H9 (cell line): ENCODE results near the gene STXBP5L. TPM values are rescaled to one million over a fixed set of nuclear protein-coding genes. Genes with fewer than 3 reads are reported as not detected.

Source experiments
- DNase-seq: peaks from one replicate; pipeline ENCODE4 v3.0.0-alpha.2; 2017
- H2AFZ ChIP-seq: one replicate; pipeline ENCODE4 v1.6.1; 2013; ENCODE audit warnings: mild to moderate bottlenecking, low read length, control low read depth, moderate library complexity
- H2AK5ac ChIP-seq: 2 replicates; pipeline ENCODE4 v1.6.1; 2013; ENCODE audit warnings: low read length, control low read depth, mixed read lengths; ENCODE audit not compliant: insufficient read length
- H2BK120ac ChIP-seq: one replicate; pipeline ENCODE4 v1.6.1; 2013; ENCODE audit warnings: low read depth, mild to moderate bottlenecking, low read length, control low read depth, inconsistent platforms; ENCODE audit not compliant: poor library complexity, severe bottlenecking
- H2BK12ac ChIP-seq: 2 replicates; pipeline ENCODE4 v1.6.1; 2013; ENCODE audit warnings: low read length, control low read depth, mixed read lengths, low read depth; ENCODE audit not compliant: insufficient read length
- H2BK15ac ChIP-seq: 2 replicates; pipeline ENCODE4 v1.6.1; 2013; ENCODE audit warnings: low read depth, low read length, control low read depth
- H2BK20ac ChIP-seq: one replicate; pipeline ENCODE4 v1.6.1; 2013; ENCODE audit warnings: low read depth, mild to moderate bottlenecking, low read length, control low read depth, inconsistent platforms; ENCODE audit not compliant: poor library complexity, severe bottlenecking
- H2BK5ac ChIP-seq: 2 replicates; pipeline ENCODE4 v1.6.1; 2013; ENCODE audit warnings: low read length, control low read depth, mixed read lengths; ENCODE audit not compliant: insufficient read length
- H3K14ac ChIP-seq: 2 replicates; pipeline ENCODE4 v1.6.1; 2013; ENCODE audit warnings: low read length, control low read depth; ENCODE audit not compliant: insufficient read depth
- H3K18ac ChIP-seq: 2 replicates; pipeline ENCODE4 v1.6.1; 2013; ENCODE audit warnings: low read depth, mild to moderate bottlenecking, mixed read lengths, low read length, control low read depth; ENCODE audit not compliant: insufficient read length
- H3K23ac ChIP-seq: 2 replicates; pipeline ENCODE4 v1.6.1; 2013; ENCODE audit warnings: low read length, control low read depth, mixed read lengths, low read depth; ENCODE audit not compliant: insufficient read length
- H3K23me2 ChIP-seq: 2 replicates; pipeline ENCODE4 v1.6.1; 2013; ENCODE audit warnings: low read depth, mild to moderate bottlenecking, mixed read lengths, low read length, control low read depth; ENCODE audit not compliant: insufficient read length, poor library complexity, severe bottlenecking
- H3K27ac ChIP-seq: 2 replicates; pipeline ENCODE4 v1.5.1; 2013; ENCODE audit warnings: low read length, control low read depth, mixed read lengths, low read depth; ENCODE audit not compliant: insufficient read length
- H3K27me3 ChIP-seq: 2 replicates; pipeline ENCODE4 v1.6.1; 2013; ENCODE audit warnings: low read length, control low read depth, inconsistent platforms; ENCODE audit not compliant: insufficient read depth
- H3K4ac ChIP-seq: 2 replicates; pipeline ENCODE4 v1.6.1; 2013; ENCODE audit warnings: low read depth, mild to moderate bottlenecking, control low read depth, inconsistent platforms, low read length, moderate library complexity
- H3K4me1 ChIP-seq: 2 replicates; pipeline ENCODE4 v1.6.1; 2013; ENCODE audit warnings: low read length, control low read depth, inconsistent platforms; ENCODE audit not compliant: insufficient read depth
- H3K4me2 ChIP-seq: 2 replicates; pipeline ENCODE4 v1.6.1; 2013; ENCODE audit warnings: low read length, control low read depth, mixed read lengths; ENCODE audit not compliant: insufficient read length, insufficient read depth
- H3K56ac ChIP-seq: 2 replicates; pipeline ENCODE4 v1.6.1; 2013; ENCODE audit warnings: low read depth, mild to moderate bottlenecking, mixed read lengths, low read length, control low read depth; ENCODE audit not compliant: insufficient read length
- H3K79me1 ChIP-seq: 2 replicates; pipeline ENCODE4 v1.6.1; 2013; ENCODE audit warnings: low read depth, mild to moderate bottlenecking, moderate library complexity, low read length, control low read depth, inconsistent platforms; ENCODE audit not compliant: insufficient read depth, poor library complexity, severe bottlenecking
- H3K79me2 ChIP-seq: 2 replicates; pipeline ENCODE4 v1.6.1; 2013; ENCODE audit warnings: low read length, control low read depth, inconsistent platforms; ENCODE audit not compliant: insufficient read depth
- H3K9ac ChIP-seq: 2 replicates; pipeline ENCODE4 v1.6.1; 2013; ENCODE audit warnings: low read length, control low read depth, mixed read lengths; ENCODE audit not compliant: insufficient read length; ENCODE audit errors: extremely low read depth
- H3K9me3 ChIP-seq: one replicate; pipeline ENCODE4 v1.6.1; 2013; ENCODE audit warnings: low read depth, low read length, inconsistent platforms; ENCODE audit not compliant: control insufficient read depth
- H3T11ph ChIP-seq: one replicate; pipeline ENCODE4 v1.6.1; 2013; ENCODE audit warnings: mild to moderate bottlenecking, low read length, control low read depth, inconsistent platforms
- H4K20me1 ChIP-seq: one replicate; pipeline ENCODE4 v1.6.1; 2013; ENCODE audit not compliant: control insufficient read depth, insufficient read length, insufficient read depth
- H4K5ac ChIP-seq: 2 replicates; pipeline ENCODE4 v1.6.1; 2013; ENCODE audit warnings: low read depth, mild to moderate bottlenecking, mixed read lengths, low read length, control low read depth; ENCODE audit not compliant: insufficient read length
- H4K8ac ChIP-seq: replicated peaks from 2 replicates; pipeline ENCODE4 v1.6.1; 2013; ENCODE audit warnings: low read length, control low read depth, mixed read lengths, low read depth; ENCODE audit not compliant: insufficient read length
- H4K91ac ChIP-seq: 2 replicates; pipeline ENCODE4 v1.6.1; 2013; ENCODE audit warnings: low read depth, mild to moderate bottlenecking, moderate library complexity, mixed read lengths, low read length, control low read depth; ENCODE audit not compliant: insufficient read length
- H3K27ac Mint-ChIP-seq, 3 experiments: 2 replicates in 2 of 3; 3 replicates in 1 of 3; pipeline ENCODE4 v1.8.0; 2020 to 2021; ENCODE audit warnings: mixed read lengths in 3 of 3, mild to moderate bottlenecking in 1 of 3, moderate library complexity in 1 of 3
- H3K27me3 Mint-ChIP-seq: 2 replicates; pipeline ENCODE4 v1.8.0; 2021; ENCODE audit warnings: low read depth, mild to moderate bottlenecking, moderate library complexity, mixed read lengths
- H3K36me3 Mint-ChIP-seq, 3 experiments: 2 replicates in 2 of 3; 3 replicates in 1 of 3; pipeline ENCODE4 v1.8.0; 2020 to 2021; ENCODE audit warnings: low read depth in 3 of 3, mixed read lengths in 3 of 3; ENCODE audit not compliant: insufficient read depth in 1 of 3
- H3K4me1 Mint-ChIP-seq, 2 experiments: 2 replicates each; pipeline ENCODE4 v1.8.0; 2020; ENCODE audit warnings: mixed read lengths in 2 of 2
- H3K4me3 Mint-ChIP-seq, 2 experiments: 2 replicates in 1 of 2; 3 replicates in 1 of 2; pipeline ENCODE4 v1.8.0; 2020 to 2021; ENCODE audit warnings: mild to moderate bottlenecking in 2 of 2, mixed read lengths in 2 of 2, moderate library complexity in 1 of 2
- H3K9me3 Mint-ChIP-seq, 2 experiments: 2 replicates in 1 of 2; 3 replicates in 1 of 2; pipeline ENCODE4 v1.8.0; 2020; ENCODE audit warnings: mild to moderate bottlenecking in 2 of 2, mixed read lengths in 2 of 2, moderate library complexity in 1 of 2
- CTCF ChIP-seq: fragments of 200-600 bp; sonication (generic); conservative IDR thresholded peaks from 3 replicates; pipeline ENCODE4 v1.8.0; 2021; ENCODE audit warnings: antibody characterized with exemption, mild to moderate bottlenecking
- WGBS: extraction: QIAGEN DNeasy Blood & Tissue Kit; methylation state at CpG from one replicate; pipeline ENCODE4 v1.1.7; 2013; ENCODE audit warnings: missing lambda C conversion rate, low lambda C conversion rate, mixed read lengths; ENCODE audit not compliant: insufficient read length; ENCODE audit errors: extremely low coverage; 5-methylcytosine and 5-hydroxymethylcytosine counted together
- total RNA-seq: library from RNA; stranded (reverse); gene quantifications from 2 replicates; pipeline ENCODE4 v1.2.1, GENCODE V29; 2021

The STXBP5L gene
- total RNA-seq, 1 experiment from 2014 or later: 4.7 TPM

- Histone ChIP-seq H4K5ac (no peak overlapping the region), H3K79me2 (no peaks in the 10 kb centered on the region), H4K20me1 (no peaks in the 10 kb centered on the region), H3K79me1 (no peaks in the 10 kb centered on the region), H3K9me3 (no peaks in the 10 kb centered on the region), H4K8ac (no peak overlapping the region), H2BK15ac (no peak overlapping the region), H3K18ac (no peak overlapping the region), H3K23me2 (no peaks in the 10 kb centered on the region), H3K4me2 (no peak overlapping the region), H3K56ac (no peak overlapping the region), H3T11ph (no peak overlapping the region), H3K23ac (no peak overlapping the region), H3K4ac (no peak overlapping the region), H2BK5ac (no peak overlapping the region), H2AFZ (no peak overlapping the region), H3K9ac (no peak overlapping the region), H2AK5ac (no peak overlapping the region), H3K14ac (no peak overlapping the region), H2BK120ac (no peak overlapping the region), H3K27me3 (no peaks in the 10 kb centered on the region), H3K27ac (no peak overlapping the region), H4K91ac (no peak overlapping the region), H3K4me1 (no peaks in the 10 kb centered on the region; the same call in 1 of the 2 replicates), H2BK12ac (no peak overlapping the region), H2BK20ac (no peak overlapping the region)
- peaks cover 12 to 17% of the 10 kb centered on the region in 2 experiments for H3K4me1 Mint-ChIP-seq
- H3K27me3 Mint-ChIP-seq: peaks cover 2% of the 10 kb centered on the region; the same call in 1 of the 2 replicates
- H3K36me3 Mint-ChIP-seq: peaks cover 4 to 12% (median 5%) of the 10 kb centered on the region in 3 experiments; a peak in 6 of 7 replicates
- no CpG with 5 or more reads among the region's 6 CpGs for WGBS
- peak overlapping the region in 2 of 3 experiments; percentile 30 to 89; a peak in 3 of 7 replicates for H3K27ac Mint-ChIP-seq
- H3K4me3 Mint-ChIP-seq: no peak overlapping the region
- H3K9me3 Mint-ChIP-seq: no peaks in the 10 kb centered on the region; a peak in 2 of 5 replicates
- no peak for DNase-seq
- no peak for TF ChIP-seq CTCF
Measured at GRCh38 chr3:121064121-121064520, 156.1 kb downstream of the STXBP5L start.
